Endothelial cell of umbilical vein (primary cell): Measurements from ENCODE around the gene CCDC7. TPM values are rescaled to one million over a fixed set of nuclear protein-coding genes. Genes with fewer than 3 reads are reported as not detected.

Experiments used
- BruUV-seq: library from RNA; stranded (reverse); fragments of 400-500 nt; replicated peaks from 2 replicates; lab custom pipeline; 2021; lab: Mats Ljungman, UMichigan
- CTCF ChIA-PET: fragments of 300-600, 350-600 bp; sonication (Branson Sonifier 250); formaldehyde crosslinking; loops from one replicate; lab custom pipeline; 2021; ENCODE audit warnings: antibody characterized with exemption, inconsistent platforms; lab: Charles Lee
- POLR2A ChIA-PET: fragments of 300-600, 350-600 bp; sonication (Branson Sonifier 250); formaldehyde crosslinking; loops from one replicate; lab custom pipeline; 2021; ENCODE audit warnings: antibody characterized with exemption, inconsistent platforms; lab: Charles Lee
- DNase-seq: peaks from one replicate; pipeline ENCODE4 v3.0.0-alpha.2; 2011; ENCODE audit warnings: low read depth, low spot score
- FAIRE-seq: peaks from 2 replicates; lab custom pipeline; 2011; peaks lifted over from hg19 to GRCh38; lab: Jason Lieb, UNC
- H2AFZ ChIP-seq: 2 replicates; pipeline ENCODE4 v1.6.0; 2012; ENCODE audit warnings: low read depth, low read length, control low read depth, inconsistent platforms
- H3K27ac ChIP-seq: 2 replicates; pipeline ENCODE4 v1.5.1; 2011; ENCODE audit warnings: low read depth, mild to moderate bottlenecking, control low read depth, low read length, moderate library complexity; ENCODE audit not compliant: insufficient read depth
- H3K27me3 ChIP-seq, 2 experiments: 2 replicates each; pipeline versions ENCODE4 v1.6.0 to v1.6.1; 2011; ENCODE audit warnings: low read length in 2 of 2, mixed read lengths in 1 of 2; ENCODE audit not compliant: control insufficient read depth in 2 of 2, insufficient read depth in 2 of 2
- H3K36me3 ChIP-seq, 2 experiments: 2 replicates in 1 of 2; 3 replicates in 1 of 2; pipeline ENCODE4 v1.5.1; 2011; ENCODE audit warnings: low read length in 2 of 2, mild to moderate bottlenecking in 1 of 2, moderate library complexity in 1 of 2; ENCODE audit not compliant: control insufficient read depth in 2 of 2, insufficient read depth in 2 of 2; ENCODE audit errors: extremely low read depth in 1 of 2
- H3K4me1 ChIP-seq: 3 replicates; pipeline ENCODE4 v1.5.1; 2011; ENCODE audit warnings: mild to moderate bottlenecking, low read length; ENCODE audit not compliant: control insufficient read depth, insufficient read depth; ENCODE audit errors: extremely low read depth
- H3K4me2 ChIP-seq: 2 replicates; pipeline ENCODE4 v1.6.1; 2011; ENCODE audit warnings: low read length, control low read depth, mixed read lengths; ENCODE audit not compliant: insufficient read depth
- H3K4me3 ChIP-seq, 3 experiments: fragments of 200-600 bp in 1 of 3; sonication (generic), shearing (Covaris generic) in 1 of 3; replicated peaks in 1 of 3; 2 replicates each; pipeline ENCODE4 v1.5.1; 2011 to 2016; ENCODE audit warnings: control low read depth in 3 of 3, low read length in 3 of 3, mild to moderate bottlenecking in 2 of 3, inconsistent platforms in 1 of 3, low read depth in 1 of 3, moderate library complexity in 1 of 3; ENCODE audit not compliant: insufficient read depth in 1 of 3
- H3K79me2 ChIP-seq: 2 replicates; pipeline ENCODE4 v1.6.0; 2012; ENCODE audit warnings: low read length, inconsistent platforms; ENCODE audit not compliant: control insufficient read depth, insufficient read depth
- H3K9ac ChIP-seq: replicated peaks from 2 replicates; pipeline ENCODE3; 2011; ENCODE audit warnings: low read length, control low read depth; ENCODE audit not compliant: insufficient read depth; ENCODE audit errors: extremely low read depth
- H3K9me1 ChIP-seq: replicated peaks from 3 replicates; pipeline ENCODE4 v1.6.0; 2011; ENCODE audit warnings: mild to moderate bottlenecking, low read length; ENCODE audit not compliant: control insufficient read depth, insufficient read depth; ENCODE audit errors: extremely low read depth
- H3K9me3 ChIP-seq: replicated peaks from 2 replicates; pipeline ENCODE4 v1.5.1; 2012; ENCODE audit warnings: low read length, inconsistent platforms; ENCODE audit not compliant: control insufficient read depth, insufficient read depth
- H4K20me1 ChIP-seq: replicated peaks from 2 replicates; pipeline ENCODE3; 2011; ENCODE audit warnings: mild to moderate bottlenecking, low read length; ENCODE audit not compliant: control insufficient read depth, insufficient read depth; ENCODE audit errors: extremely low read depth
- CTCF ChIP-seq, 2 donors: IDR thresholded peaks; 1 replicate in 1 of 2; 2 replicates in 1 of 2; pipeline ENCODE4 v1.5.1; 2011; ENCODE audit warnings: low read length in 2 of 2, mild to moderate bottlenecking in 2 of 2, moderate library complexity in 2 of 2, control low read depth in 1 of 2, inconsistent platforms in 1 of 2, low read depth in 1 of 2; ENCODE audit not compliant: insufficient read depth in 1 of 2; ENCODE audit errors: extremely low read depth in 1 of 2
- EZH2 ChIP-seq: IDR thresholded peaks from 2 replicates; pipeline ENCODE4 v1.6.1; 2012; ENCODE audit warnings: borderline replicate concordance, low read depth, mild to moderate bottlenecking, moderate library complexity, low read length, inconsistent platforms; ENCODE audit not compliant: severe bottlenecking
- FOS ChIP-seq: IDR thresholded peaks from 2 replicates; pipeline ENCODE4 v1.6.1; 2011; ENCODE audit warnings: mild to moderate bottlenecking, low read length, moderate library complexity, borderline replicate concordance; ENCODE audit not compliant: insufficient read depth
- GATA2 ChIP-seq: IDR thresholded peaks from 2 replicates; pipeline ENCODE4 v1.7.0; 2011; ENCODE audit warnings: low read depth, mild to moderate bottlenecking, moderate library complexity, mixed read lengths, low read length; ENCODE audit not compliant: insufficient read length, insufficient read depth
- JUN ChIP-seq: IDR thresholded peaks from 2 replicates; pipeline ENCODE4 v1.6.1; 2011; ENCODE audit warnings: borderline replicate concordance, low read depth; ENCODE audit not compliant: insufficient read length, insufficient read depth
- MAX ChIP-seq: IDR thresholded peaks from 2 replicates; pipeline ENCODE4 v1.6.1; 2011; ENCODE audit not compliant: insufficient read depth, insufficient read length
- MYC ChIP-seq: IDR thresholded peaks from one replicate; pipeline ENCODE4 v1.6.1; 2011; ENCODE audit warnings: mild to moderate bottlenecking, low read depth, low read length
- POLR2A ChIP-seq: IDR thresholded peaks from 2 replicates; pipeline ENCODE4 v1.6.1; 2012; ENCODE audit warnings: low read depth, mild to moderate bottlenecking, control low read depth, low read length
- POLR2AphosphoS5 ChIP-seq: IDR thresholded peaks from 2 replicates; pipeline ENCODE4 v1.6.1; 2012; ENCODE audit warnings: low read depth, mild to moderate bottlenecking, control low read depth, low read length, moderate library complexity; ENCODE audit not compliant: insufficient read depth
- dilution Hi-C: fragments of 300-500 bp; cut with MboI; formaldehyde crosslinking; loops from one replicate; pipeline ENCODE4 v1.15.0; 2019; ENCODE audit warnings: low sequenced_read_pairs; ENCODE audit not compliant: extremely low pct_ligation_motif_present
- intact Hi-C: fragments of 100-400 bp; cut with micrococcal nuclease; formaldehyde crosslinking; loops from one replicate; pipeline ENCODE4 v1.10.0; 2022
- polyA plus RNA-seq, 4 experiments: library from polyadenylated mRNA; depleted of rRNA in 3 of 4; stranded (reverse) in 3 of 4; unstranded in 1 of 4; fragments of >200 nt; gene quantifications; 2 replicates each; pipeline versions ENCODE4 v1.2.1 to v1.2.3, GENCODE V29; 2011 to 2012; ENCODE audit warnings: missing spikeins in 1 of 4
- total RNA-seq: library from RNA; stranded (reverse); gene quantifications from 2 replicates; pipeline ENCODE4 v1.2.3, GENCODE V29; 2021

The CCDC7 gene
- total and polyA plus RNA-seq, 2 donors (not counting 3 experiments of a cell fraction or from before 2014, with no cell fraction given), result 0.35 to 8.2 TPM

DNA sequence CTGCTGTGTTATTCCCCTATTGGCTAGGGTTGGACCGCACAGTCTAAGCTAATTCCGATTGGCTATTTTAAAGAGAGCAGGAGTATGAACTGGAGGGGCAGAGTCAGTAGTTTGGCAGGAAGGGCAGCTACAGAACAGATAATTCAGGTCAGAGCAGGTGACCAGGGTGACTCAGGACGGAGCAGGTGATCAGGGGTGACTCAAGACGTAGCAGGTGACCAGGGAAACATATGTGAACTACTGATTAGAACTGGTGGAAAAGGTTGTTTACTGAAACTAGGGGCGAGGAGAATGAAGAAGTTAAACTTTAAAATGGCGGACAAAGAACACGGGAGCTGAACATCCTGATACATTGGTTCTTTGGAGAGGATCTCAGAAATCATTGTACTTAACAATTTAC lies 102.3 kb downstream of the CCDC7 start:
- no peaks in the 10 kb centered on the region for H3K9me3 ChIP-seq
- intact Hi-C loops, result no loop called here
- no peak overlapping the region for H2AFZ ChIP-seq
- H3K9me1 ChIP-seq, result no peaks in the 10 kb centered on the region
- no peaks in the 10 kb centered on the region for H3K36me3 ChIP-seq
- no peak overlapping the region for H3K4me2 ChIP-seq
- no peak for TF ChIP-seq POLR2A
- no peak for TF ChIP-seq JUN
- no peak for TF ChIP-seq POLR2AphosphoS5
- TF ChIP-seq FOS, result no peak
- no peak for TF ChIP-seq GATA2
- no peak for TF ChIP-seq MYC
- no peak for TF ChIP-seq EZH2
- no peak for TF ChIP-seq CTCF (IDR thresholded peaks at IDR 0.05; ENCODE audit: extremely low read depth in 1 of 2, insufficient read depth in 1 of 2, low read depth in 1 of 2, low read length in 2 of 2)
- no peak for TF ChIP-seq MAX
- H3K4me1 ChIP-seq, result no peaks in the 10 kb centered on the region
- no peak overlapping the region for H3K9ac ChIP-seq
- CTCF ChIA-PET, result no interaction called here
- no peaks in the 10 kb centered on the region for H4K20me1 ChIP-seq
- no peaks in the 10 kb centered on the region for H3K27me3 ChIP-seq
- POLR2A ChIA-PET, result no interaction called here
- no peak for FAIRE-seq
- H3K79me2 ChIP-seq, result no peaks in the 10 kb centered on the region
- no peak overlapping the region for H3K4me3 ChIP-seq
- DNase-seq, result no peak
- no peak overlapping the region for H3K27ac ChIP-seq
- dilution Hi-C loops, result no loop called here
- BruUV-seq, result no TSS peak
